ENCODE measurements around the gene KCNQ1OT1. TPM values are rescaled to one million over a fixed set of nuclear protein-coding genes. Genes with fewer than 3 reads are reported as not detected.

The KCNQ1OT1 gene
- total RNA-seq, 2 donors from 2014 or later: 0.77 to 1.5 TPM

DNA sequence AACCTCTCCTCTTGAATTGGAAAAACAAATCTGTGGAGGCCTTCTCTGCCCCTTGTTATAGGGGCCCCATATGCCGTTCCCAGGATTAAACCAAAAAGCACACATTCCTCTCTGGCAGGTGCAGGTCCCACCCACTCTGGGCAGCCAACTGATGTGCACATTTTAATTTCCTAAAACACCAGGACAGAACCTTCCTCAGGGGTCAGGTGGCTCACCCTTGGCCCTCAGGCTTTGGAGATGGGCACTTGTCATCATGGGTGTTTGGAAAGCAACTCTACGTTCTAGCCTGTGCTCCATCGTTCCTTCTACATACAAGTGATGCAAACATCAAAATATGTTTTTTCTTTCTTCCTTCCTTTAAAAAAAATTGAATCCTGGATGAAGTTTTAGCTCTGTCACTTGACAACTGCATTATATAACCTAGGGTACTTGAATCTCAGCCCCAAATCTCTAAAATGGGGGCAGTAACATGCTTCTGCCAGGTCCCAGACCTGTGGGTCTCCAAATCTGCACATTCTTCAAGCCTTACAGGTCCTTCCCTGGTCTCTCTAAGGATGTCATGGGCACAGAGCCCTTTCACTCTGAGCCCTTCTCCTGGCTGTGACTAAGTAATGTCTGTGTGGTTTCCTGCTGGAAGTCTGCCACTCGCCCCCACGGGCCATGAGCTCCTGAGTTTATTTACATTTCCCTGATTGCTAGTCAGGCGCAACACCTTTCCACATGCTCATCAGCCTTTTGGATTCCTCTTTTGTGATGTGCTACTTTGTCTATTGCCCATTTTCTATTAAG is 43.8 kb downstream of the KCNQ1OT1 start:
- no peak overlapping the region for H3K4me3 ChIP-seq
- TF ChIP-seq, protein P1, sequence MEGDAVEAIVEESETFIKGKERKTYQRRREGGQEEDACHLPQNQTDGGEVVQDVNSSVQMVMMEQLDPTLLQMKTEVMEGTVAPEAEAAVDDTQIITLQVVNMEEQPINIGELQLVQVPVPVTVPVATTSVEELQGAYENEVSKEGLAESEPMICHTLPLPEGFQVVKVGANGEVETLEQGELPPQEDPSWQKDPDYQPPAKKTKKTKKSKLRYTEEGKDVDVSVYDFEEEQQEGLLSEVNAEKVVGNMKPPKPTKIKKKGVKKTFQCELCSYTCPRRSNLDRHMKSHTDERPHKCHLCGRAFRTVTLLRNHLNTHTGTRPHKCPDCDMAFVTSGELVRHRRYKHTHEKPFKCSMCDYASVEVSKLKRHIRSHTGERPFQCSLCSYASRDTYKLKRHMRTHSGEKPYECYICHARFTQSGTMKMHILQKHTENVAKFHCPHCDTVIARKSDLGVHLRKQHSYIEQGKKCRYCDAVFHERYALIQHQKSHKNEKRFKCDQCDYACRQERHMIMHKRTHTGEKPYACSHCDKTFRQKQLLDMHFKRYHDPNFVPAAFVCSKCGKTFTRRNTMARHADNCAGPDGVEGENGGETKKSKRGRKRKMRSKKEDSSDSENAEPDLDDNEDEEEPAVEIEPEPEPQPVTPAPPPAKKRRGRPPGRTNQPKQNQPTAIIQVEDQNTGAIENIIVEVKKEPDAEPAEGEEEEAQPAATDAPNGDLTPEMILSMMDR (IDR thresholded peaks at IDR 0.05): no peak
- no peaks in the 10 kb centered on the region for H3K9me3 ChIP-seq
- no peaks in the 10 kb centered on the region for H3K36me3 ChIP-seq
- no peak overlapping the region for H3K27ac ChIP-seq
- intact Hi-C loops (cut with DNase I): no loop called here
- DNase-seq: no peak
- H3K9ac ChIP-seq (ENCODE audit: low read depth in 2 of 2, low read length in 2 of 2): no peak overlapping the region
- no peaks in the 10 kb centered on the region for H3K27me3 ChIP-seq
- no peaks in the 10 kb centered on the region for H3K4me1 ChIP-seq

DNA sequence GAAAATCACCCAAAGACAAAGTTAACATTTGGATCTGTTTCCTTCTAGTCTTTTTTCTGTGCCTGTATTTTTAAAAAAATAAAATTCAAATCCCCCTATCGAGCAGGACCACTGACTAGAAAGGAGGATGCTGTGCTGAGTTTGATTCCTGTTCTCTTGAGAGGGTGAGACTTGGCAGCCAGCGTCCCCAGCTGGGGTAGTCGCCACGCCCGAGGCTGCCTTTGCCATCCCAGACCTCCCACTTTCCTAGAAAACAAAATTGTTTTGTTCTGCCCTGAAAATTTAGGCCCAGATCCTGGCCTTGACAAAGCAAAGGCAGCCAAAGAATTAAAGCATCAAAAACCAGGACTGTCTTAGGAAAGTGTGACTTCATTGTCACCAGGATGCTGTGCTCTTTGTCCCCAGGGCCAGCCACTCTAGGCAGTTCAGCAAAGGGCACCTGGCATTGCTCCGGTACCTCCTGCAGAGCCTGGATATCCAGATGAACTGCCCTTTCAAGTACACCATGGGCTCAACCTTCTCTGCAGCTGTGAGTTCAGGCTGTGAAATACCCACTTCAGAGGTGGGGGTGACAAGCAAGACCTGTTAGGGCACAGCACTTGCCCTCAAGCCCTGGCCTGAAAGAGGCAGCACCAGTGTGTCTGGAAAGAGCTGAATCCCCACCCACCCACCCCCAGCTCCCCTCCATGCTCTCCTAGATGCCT is 44.6 kb downstream of the KCNQ1OT1 start:
- no peak for DNase-seq
- no peaks in the 10 kb centered on the region for H3K9me3 ChIP-seq
- H3K4me1 ChIP-seq: no peaks in the 10 kb centered on the region
- no peaks in the 10 kb centered on the region for H3K36me3 ChIP-seq
- H3K27ac ChIP-seq: no peak overlapping the region
- intact Hi-C loops (cut with DNase I): no loop called here
- TF ChIP-seq, protein P1 (IDR thresholded peaks at IDR 0.05): no peak
- no peaks in the 10 kb centered on the region for H3K27me3 ChIP-seq
- H3K4me3 ChIP-seq: no peak overlapping the region
- no peak overlapping the region for H3K9ac ChIP-seq (ENCODE audit: low read depth in 2 of 2, low read length in 2 of 2)

DNA sequence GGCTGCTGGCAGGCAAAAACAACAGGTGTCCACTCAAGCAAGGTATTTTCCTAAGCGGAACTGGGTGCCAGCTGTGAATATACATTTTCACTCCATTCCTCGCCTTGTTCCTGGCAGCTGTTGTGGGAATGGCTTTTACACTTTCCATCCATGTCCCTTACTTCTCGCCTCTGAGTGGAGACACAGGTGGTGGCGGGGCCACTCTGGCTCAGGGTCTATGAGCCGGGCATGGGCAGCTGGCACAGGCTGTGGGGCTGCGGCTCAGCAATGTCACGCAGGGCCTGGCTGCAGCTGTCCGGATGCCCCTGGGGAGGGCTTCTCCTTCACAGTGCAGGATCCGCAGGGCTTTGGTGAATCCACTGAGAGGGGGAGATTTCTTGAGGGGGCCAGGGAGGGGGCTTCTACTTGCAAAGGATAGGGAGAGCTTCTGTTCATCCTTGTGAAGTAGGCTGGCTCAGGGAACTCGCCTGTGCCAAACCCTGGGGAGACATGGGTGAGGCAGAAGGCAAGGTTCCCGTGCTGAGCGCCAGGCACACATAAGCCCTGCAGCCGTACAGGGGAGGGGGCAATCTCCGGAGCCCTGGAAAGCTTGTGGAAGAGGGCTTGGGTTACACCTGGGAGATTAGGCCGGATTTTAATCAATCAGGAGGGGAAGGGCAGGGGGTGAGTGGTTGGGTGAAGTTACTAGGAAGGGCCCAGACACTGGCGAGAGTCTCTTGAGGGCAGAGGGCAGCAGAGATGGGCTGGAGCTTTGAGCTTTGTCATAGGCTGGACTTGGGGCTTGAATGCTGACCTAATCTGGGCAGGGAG is 45.7 kb downstream of the KCNQ1OT1 start:
- H3K4me1 ChIP-seq: no peaks in the 10 kb centered on the region
- H3K36me3 ChIP-seq: no peaks in the 10 kb centered on the region
- intact Hi-C loops (cut with DNase I): no loop called here
- no peak overlapping the region for H3K9ac ChIP-seq (ENCODE audit: low read depth in 2 of 2, low read length in 2 of 2)
- TF ChIP-seq, protein P1 (IDR thresholded peaks at IDR 0.05): no peak
- no peaks in the 10 kb centered on the region for H3K27me3 ChIP-seq
- H3K4me3 ChIP-seq: no peak overlapping the region
- peak; percentile 12 for DNase-seq
- peaks cover 6% of the 10 kb centered on the region for H3K9me3 ChIP-seq
- H3K27ac ChIP-seq: no peak overlapping the region

DNA sequence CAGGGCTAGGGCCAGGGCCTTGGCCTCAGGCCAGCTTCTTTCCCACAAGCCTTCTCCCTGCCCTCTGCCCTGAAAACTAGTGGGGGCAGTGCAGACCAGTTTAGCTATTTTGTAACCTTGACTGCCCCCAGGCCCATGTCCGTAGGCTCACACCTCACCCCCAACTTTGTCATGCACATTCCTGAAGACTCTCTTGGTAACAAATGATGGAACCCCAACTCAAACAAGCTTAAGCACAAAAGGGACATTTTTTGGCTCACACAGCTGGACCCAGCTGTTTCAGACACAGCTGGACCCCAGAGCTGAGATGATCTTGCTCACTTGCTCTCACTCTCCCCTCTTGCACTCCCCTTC is 46.6 kb downstream of the KCNQ1OT1 start:
- Histone ChIP-seq H3K4me1 (no peaks in the 10 kb centered on the region), H3K4me3 (no peak overlapping the region), H3K27me3 (no peaks in the 10 kb centered on the region), H3K27ac (no peak overlapping the region), H3K9me3 (peaks cover 6% of the 10 kb centered on the region), H3K9ac (ENCODE audit: low read depth in 2 of 2, low read length in 2 of 2) (no peak overlapping the region), H3K36me3 (no peaks in the 10 kb centered on the region)
- intact Hi-C loops (cut with DNase I): no loop called here
- TF ChIP-seq, protein P1 (IDR thresholded peaks at IDR 0.05): no peak
- no peak for DNase-seq

DNA sequence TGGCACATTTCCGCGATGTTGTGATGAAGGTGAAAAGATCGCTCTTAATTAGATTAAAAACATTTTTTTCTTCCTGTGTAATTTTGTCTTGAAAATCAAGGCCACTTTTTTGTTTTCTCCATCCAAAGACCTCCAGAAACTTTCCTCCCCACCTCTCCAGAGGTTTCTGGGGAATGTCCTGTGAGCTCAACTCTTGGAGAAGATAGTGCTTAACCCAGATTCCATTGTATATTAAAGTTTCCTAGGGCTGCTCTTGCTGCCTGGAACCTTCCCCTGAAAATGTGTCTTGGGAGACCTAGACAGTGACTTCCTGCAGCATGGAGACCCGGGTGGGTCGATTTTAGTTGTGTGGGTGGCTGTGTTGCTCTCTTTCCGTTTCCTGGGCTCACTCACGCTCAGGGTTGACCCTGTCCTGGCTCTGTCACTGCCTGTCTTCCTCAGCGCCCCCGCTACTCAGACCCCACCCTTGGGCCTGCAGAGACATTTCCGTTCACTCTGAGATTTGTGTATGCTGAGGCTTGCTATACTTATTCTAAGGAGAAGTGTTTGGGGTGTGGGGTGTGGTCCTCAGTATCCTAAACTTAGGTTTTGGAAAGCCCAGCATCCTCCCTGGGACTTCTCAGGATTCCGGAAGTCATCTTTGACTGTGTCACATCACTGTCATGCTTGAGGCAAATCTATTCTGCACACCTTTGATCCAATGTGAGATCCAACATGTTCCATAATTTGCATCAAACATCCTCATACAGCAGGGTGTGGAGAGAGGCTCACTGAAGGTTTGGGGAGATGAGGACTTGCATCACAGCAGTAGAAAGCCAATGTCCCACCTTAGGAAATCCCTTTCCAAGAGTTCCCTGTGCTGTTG is 47.2 kb downstream of the KCNQ1OT1 start:
- Histone ChIP-seq H3K9ac (ENCODE audit: low read depth in 2 of 2, low read length in 2 of 2) (no peak overlapping the region), H3K4me1 (no peaks in the 10 kb centered on the region), H3K9me3 (peaks cover 6% of the 10 kb centered on the region), H3K36me3 (no peaks in the 10 kb centered on the region), H3K27ac (no peak overlapping the region), H3K4me3 (no peak overlapping the region), H3K27me3 (no peaks in the 10 kb centered on the region)
- intact Hi-C loops (cut with DNase I): no loop called here
- DNase-seq: peak; percentile 15
- TF ChIP-seq, protein P1 (IDR thresholded peaks at IDR 0.05): no peak

Measured in colonic mucosa (tissue), 4 donors.